GM18907 (cell line): ENCODE results near the gene PRKAR2A.
"Not testable (repeated sequence)": the region's sequence is repeated elsewhere in the genome, so short reads cannot be mapped to it uniquely, and the experiment has no call there.

Experiments used
- ATAC-seq: cut with Tn5 transposase; IDR thresholded peaks from one replicate; pipeline ENCODE4 v1.9.1; 2021; ENCODE audit warnings: mild to moderate bottlenecking, moderate library complexity; ENCODE audit not compliant: unreplicated experiment

PRKAR2A gene

GRCh38 chr3:48738144-48738536 lies 109.5 kb downstream of the PRKAR2A start:
- no peak for ATAC-seq

- ATAC-seq: not testable (repeated sequence)
Measured at GRCh38 chr3:48735075-48735767, 112.5 kb downstream of the PRKAR2A start.

DNA sequence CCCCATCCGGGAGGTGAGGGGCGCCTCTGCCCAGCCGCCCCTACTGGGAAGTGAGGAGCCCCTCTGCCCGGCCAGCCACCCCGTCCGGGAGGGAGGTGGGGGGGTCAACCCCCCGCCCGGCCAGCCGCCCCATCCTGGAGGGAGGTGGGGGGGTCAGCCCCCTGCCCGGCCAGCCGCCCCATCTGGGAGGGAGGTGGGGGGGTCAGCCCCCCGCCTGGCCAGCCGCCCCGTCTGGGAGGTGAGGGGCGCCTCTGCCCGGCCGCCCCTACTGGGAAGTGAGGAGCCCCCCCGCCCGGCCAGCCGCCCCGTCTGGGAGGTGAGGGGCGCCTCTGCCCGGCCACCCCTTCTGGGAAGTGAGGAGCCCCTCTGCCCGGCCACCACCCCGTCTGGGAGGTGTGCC lies 113.1 kb downstream of the PRKAR2A start:
- not testable (repeated sequence) for ATAC-seq

GRCh38 chr3:48733752-48734518 lies 113.7 kb downstream of the PRKAR2A start:
- ATAC-seq: not testable (repeated sequence)

DNA sequence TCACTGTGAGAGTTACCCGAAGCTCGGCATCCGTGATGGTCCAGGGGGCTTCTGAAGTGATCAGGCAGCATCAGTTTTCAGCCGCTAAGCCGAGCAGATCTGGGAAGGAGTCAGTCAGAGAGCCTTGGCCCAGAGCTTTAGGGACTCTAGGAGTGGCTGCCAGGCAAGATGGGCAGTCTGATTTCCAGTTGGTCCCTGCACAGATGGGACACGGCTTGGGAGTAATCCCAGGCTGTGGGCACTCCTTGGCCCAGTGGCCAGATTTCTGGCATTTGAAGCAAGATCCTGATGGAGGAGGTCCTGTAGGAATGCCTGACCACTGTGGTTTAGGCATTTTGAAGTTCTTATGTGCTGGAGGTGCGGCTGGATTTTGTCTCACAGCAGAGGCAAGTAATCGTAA lies 120.2 kb downstream of the PRKAR2A start:
- ATAC-seq: no peak

DNA sequence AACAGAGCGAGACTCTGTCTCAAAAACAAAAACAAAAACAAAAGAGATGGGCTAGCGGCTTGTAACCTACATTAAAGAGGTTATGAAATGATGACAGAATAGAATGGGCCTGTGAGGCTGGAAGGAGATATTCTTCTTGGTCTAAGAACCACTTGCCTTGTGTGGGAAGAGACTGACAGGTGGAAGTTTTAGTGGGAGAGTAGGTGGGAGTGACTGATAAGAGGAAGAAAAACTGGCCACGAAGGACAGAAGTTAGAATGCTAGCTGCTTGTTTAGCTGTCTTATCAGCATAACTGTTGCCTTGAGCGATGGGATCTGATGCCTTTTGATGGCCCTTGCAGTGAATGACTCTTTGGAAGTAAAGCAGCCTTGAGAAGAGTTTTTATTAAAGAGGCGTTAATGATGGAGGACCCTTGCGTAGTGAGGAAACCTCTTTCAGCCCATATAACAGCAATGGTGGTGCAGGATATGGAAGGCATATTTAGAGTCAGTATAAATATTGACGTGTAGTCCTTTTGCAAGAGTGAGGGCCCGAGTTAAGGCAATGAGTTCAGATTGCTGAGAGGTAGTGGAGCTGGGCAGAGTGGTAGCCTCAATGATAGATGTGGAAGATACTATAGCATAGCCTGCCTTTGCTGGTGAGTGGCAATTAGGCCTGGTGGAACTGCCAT lies 122.4 kb downstream of the PRKAR2A start:
- ATAC-seq: not testable (repeated sequence)

DNA sequence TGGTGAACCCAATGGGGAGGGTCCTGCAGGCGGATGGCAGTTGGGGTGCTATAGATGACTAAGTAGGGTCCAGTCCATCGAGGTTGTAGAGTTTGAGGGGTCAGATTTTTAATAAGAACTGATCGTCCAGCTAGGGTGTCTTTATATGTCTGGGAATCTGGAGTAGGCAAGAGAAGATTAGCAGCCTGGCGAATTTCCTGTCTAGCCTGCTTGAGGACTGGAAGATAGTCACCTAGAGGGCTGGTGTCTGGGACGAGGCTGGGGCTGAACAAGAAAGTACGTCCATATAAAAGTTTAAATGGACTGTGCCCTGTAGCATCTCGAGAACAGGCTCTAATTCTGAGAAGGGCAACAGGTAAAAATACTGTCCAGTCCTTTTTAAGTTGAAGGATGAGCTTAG lies 123.9 kb downstream of the PRKAR2A start:
- no peak for ATAC-seq

DNA sequence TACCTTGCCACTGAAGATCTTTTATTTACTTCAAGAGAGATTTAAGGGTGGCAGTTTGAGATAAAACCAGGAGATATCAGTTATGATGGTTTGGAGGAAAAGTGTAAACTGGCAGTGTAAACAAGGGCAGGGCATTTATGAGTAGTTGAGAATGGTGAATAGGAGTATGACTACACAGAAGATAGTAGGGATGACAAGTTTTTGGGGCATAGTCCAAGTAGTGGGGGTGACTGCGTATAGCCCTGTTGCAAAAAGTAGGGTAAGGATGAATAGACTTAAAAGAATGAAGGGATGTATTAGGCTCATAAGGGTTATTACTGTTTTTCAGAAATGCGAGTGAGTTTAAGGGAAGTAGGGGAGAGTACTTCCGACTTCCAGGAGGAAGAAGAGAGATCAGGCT lies 124.4 kb downstream of the PRKAR2A start:
- not testable (repeated sequence) for ATAC-seq

GRCh38 chr3:48716982-48717746 lies 130.5 kb downstream of the PRKAR2A start, which contains the start of gene IP6K2:
Gene IP6K2 (minus strand): TSS chr3:48717221. CDS start chr3:48695291, 21,930 bp downstream.
- ATAC-seq: peak; percentile 97

DNA sequence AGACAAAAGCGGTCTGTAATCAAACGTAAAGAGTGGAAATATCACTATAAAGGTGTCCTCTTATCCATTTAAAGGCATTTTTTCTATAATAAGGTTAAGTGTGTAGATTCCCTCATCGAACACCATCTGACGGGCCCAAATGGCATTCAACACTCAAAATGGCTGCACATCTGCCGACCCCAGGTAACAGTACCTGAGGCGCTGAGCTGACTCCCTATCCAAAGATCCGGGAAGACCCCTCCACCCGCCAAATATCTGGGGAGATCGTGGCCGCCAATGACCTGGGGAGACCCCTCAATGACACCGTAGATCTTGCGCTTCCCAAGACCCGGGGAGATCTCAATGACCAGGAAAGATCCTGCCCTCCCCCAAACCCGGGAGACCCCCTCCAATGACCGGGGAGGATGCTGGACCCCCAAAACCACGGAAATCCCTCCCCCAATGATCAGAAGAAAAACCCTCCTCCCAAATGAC lies 131.1 kb downstream of the PRKAR2A start:
- no peak for ATAC-seq

DNA sequence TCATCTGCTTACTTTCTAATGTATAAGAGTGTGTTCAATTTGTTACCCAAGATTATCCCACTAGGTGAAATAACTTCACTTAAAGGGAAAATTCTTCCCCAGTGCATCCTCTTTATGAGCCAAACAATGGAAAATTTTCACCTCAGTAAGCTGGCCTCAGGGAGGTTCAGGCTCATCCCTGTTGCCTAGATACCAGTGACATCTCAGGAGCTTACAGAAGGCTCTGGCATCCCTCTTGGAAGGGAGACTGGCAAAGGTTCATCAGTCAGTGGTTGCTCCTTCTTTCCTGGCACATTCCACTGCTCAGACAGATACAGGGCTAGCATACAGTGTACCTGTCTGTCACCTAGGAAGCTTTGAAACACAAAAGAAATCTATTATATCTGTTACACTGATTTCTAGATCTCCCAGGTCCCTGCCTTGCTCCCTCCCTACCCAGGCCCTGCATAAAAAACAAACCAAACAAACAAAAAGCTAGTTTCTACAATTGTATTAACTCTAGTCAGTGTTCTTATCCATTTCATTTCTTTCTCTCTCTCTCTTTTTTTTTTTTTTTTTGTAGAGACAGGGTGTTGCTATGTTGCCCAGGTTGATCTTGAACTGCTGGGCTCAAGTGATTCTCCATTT lies 132.4 kb downstream of the PRKAR2A start:
- ATAC-seq: no peak

GRCh38 chr3:48711727-48712126 lies 135.9 kb downstream of the PRKAR2A start:
- ATAC-seq: no peak

DNA sequence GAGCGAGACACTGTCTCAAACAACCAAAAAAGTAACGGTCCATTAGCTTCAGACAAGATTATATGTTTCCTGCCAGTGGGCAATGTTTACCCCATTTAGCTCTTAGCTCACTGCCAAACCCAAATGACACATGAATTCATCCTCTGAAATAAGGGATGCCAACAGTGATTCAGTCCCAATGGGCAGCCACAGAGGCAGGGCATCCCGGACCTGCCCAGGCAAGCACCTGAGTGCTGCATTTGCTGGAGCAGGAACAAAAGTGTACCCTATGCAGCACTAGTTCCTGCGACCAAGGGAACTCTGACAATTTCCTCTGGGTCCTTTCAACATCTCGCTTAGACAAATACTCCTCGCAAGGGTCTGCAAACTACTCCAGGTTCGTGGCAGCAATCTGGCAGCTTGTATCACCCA lies 138.6 kb downstream of the PRKAR2A start:
- no peak for ATAC-seq

GRCh38 chr3:48708481-48708889 lies 139.2 kb downstream of the PRKAR2A start:
- no peak for ATAC-seq

DNA sequence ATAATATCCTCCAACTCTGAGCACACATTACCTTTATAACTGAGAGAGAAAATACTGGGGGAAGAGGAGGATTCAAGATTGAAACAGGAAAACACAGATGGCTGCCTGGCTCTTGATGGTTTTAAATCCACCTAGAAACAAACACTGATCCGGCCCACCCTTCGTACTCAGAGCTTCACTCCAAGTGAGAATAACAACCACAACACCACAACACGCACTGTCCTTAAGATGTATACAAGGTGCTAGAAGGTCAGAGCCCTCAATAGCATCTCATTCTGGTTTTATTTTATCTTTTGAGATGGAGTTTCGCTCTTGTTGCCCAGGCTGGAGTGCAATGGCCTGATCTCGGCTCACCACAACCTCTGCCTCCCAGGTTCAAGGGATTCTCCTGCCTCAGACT lies 140.5 kb downstream of the PRKAR2A start:
- no peak for ATAC-seq

GRCh38 chr3:48702320-48702920 lies 145.3 kb downstream of the PRKAR2A start:
- ATAC-seq: no peak

DNA sequence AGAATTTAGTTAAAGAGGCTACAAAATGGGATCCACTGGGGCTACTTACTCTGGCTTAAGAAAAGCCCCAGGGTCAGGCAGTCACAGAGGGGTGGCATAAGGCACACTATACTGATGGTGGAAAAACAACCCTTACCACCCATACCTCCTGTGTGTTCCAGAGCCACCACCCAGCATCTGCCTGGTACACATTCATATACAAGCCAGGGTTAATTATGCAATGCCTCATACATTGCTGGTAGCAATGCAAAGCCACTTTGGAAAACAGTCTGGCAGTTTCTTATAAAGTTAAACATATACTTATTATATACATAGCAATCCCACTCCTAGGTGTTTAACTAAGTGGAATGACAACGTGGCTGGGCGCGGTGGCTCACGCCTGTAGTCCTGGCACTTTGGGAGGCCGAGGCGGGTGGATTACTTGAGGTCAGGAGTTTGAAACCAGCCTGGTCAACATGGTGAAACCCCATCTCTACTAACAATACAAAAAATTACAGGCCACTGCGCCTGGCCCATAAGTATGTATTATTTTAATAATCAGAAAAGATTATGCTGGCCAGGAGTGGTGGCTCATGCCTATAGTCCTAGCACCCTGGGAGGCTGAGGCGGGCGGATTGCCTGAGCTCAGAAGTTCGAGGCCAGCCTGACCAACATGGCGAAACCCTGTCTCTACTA lies 146.8 kb downstream of the PRKAR2A start:
- ATAC-seq: no peak

- ATAC-seq: no peak
Measured at GRCh38 chr3:48698891-48699290, 148.8 kb downstream of the PRKAR2A start.

DNA sequence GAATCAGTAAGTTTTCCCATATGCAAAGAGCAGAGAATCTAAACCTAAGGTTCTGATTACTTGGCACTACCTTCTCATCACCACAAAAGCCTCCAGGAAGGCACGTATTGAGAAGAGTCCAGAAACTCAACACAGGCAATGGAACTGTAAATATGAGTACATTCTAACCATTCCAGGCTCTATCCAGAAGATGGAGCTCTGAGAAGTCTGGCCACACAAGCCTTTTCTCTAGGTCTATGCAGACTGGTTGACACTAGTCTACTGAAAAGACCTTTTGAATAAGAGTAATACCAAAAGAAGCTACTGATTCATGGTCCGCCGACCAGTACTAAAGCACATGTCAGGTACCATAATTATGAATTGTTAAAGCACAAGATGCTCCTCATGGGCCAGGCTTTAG lies 149.7 kb downstream of the PRKAR2A start:
- no peak for ATAC-seq
